Fibroblast of mammary gland (primary cell): ENCODE measurements around the gene WDR7.

Experiments
- DNase-seq: peaks from one replicate; pipeline ENCODE4 v3.0.0-alpha.2; 2010; ENCODE audit warnings: low read depth
- H3K4me3 ChIP-seq: 2 replicates; pipeline ENCODE4 v1.5.1; 2011; ENCODE audit warnings: low read depth, mild to moderate bottlenecking, low read length, moderate library complexity; ENCODE audit not compliant: control insufficient read depth
- TF ChIP-seq, protein P1 (sequence below): conservative IDR thresholded peaks from 2 replicates; pipeline ENCODE4 v1.5.1; 2011; ENCODE audit warnings: low read depth, low read length, inconsistent platforms; ENCODE audit not compliant: control insufficient read depth, insufficient read depth

WDR7 gene

DNA sequence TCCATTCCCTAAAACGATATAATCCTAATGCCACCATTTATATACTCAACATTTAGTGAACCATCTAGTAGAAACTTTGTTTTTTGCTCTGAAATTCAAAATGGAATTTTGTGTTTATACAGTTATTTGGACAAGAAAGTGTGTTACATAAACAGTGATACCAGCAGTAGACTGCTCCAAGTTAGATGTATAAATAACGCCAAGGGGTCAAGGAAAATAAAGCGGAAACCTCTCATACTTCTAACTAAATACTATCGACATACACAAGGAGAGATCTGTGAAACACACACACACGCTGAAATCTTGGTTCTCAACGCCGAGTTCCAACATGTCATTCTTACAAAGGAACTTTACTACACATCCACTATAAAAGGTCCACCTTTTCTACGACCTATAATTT, 14.0 kb upstream of the WDR7 start:
- H3K4me3 ChIP-seq = peak overlapping the region; percentile 98
- TF ChIP-seq, protein P1, sequence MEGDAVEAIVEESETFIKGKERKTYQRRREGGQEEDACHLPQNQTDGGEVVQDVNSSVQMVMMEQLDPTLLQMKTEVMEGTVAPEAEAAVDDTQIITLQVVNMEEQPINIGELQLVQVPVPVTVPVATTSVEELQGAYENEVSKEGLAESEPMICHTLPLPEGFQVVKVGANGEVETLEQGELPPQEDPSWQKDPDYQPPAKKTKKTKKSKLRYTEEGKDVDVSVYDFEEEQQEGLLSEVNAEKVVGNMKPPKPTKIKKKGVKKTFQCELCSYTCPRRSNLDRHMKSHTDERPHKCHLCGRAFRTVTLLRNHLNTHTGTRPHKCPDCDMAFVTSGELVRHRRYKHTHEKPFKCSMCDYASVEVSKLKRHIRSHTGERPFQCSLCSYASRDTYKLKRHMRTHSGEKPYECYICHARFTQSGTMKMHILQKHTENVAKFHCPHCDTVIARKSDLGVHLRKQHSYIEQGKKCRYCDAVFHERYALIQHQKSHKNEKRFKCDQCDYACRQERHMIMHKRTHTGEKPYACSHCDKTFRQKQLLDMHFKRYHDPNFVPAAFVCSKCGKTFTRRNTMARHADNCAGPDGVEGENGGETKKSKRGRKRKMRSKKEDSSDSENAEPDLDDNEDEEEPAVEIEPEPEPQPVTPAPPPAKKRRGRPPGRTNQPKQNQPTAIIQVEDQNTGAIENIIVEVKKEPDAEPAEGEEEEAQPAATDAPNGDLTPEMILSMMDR = no peak
- DNase-seq = no peak

- DNase-seq = no peak
- TF ChIP-seq, protein P1 = no peak
- H3K4me3 ChIP-seq = peak overlapping the region; percentile 98
Measured at GRCh38 chr18:56637711-56638231, 13.4 kb upstream of the WDR7 start.

DNA sequence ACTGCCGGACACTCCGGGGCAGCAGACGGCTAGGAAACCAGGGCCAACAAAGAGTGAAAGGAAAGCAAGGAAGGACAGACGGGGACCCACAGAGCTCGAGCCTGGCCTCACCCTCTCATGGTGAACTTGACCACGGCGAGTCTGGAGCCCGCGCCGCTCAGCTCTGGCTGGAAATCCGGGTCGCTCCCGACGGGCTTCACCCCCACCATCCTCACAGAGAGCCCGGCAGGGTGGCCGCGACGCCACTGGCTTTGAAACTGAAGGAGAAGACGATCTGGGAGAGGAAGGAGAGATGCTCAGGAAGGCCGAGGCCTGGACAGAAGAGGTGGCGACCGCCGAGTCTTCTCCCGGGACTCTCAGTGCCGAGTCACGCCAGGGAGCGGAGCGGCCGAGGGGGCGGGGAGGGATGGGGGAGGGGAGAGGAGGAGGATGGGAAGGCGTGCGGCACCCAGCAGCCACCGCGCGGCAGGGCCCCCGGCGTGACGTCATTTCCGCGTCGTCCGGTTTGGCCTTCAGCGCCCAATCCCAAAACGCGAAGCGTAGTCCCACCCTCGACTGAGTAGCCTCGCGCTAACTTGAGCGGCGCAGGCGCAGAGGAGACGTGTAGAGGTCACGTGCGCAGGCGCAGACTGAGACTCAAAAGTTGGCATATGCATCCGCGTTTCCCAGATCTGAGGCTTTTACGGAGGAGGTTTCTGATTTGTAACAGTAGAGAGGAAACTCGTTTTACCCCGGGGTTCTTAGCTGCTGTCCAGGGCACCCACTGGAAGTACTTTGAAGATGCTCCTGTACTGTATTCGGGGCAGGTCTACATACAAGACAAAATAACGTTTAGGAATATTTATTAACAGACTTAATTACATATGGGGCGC, 12.7 kb upstream of the WDR7 start, which contains the start of gene TXNL1:
Gene TXNL1, minus strand, starts transcription at position 361 of the 872 bp plus-strand sequence. Its CDS starts 152 bp downstream, at position 209.
- TF ChIP-seq, protein P1 = no peak
- DNase-seq = peak; percentile 99
- peak within 1 kb of the TSS; percentile 98 for H3K4me3 ChIP-seq

DNA sequence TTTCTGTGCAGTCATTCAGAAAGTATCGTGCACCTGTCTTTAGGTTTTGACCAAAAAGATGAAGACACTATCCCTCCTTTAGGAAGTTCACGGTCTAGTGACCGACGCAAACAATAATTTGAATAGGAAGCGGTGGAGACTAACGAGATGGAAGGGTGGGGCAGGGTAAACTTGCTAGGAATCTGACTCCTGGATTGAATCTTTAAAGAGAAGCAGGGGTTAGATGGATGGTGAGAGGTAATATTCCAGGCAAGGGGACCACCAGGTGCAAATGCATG, 12.1 kb upstream of the WDR7 start:
- no peak for DNase-seq
- TF ChIP-seq, protein P1 = no peak

DNA sequence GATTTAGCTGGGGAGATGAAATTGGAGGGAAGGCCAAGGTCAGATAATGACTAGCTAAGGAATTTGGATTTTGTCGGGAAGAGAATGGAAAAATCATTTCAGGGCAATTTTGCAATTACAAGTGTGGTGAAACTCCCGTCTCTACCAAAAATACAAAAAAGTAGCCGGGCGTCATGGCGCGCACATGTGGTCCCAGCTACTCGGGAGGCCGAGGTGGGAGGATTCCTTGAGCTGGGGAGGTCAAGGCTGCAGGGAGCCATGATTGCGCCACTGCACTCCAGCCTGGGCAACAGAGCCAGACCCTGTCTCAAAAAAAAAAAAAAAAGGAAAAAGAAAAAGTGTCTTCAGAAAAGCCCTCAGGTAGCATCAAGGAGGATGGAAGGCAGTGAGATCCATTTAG, 11.6 kb upstream of the WDR7 start:
- H3K4me3 ChIP-seq = no peak overlapping the region
- DNase-seq = no peak
- TF ChIP-seq, protein P1 = no peak

More for the DNA sequence above, 12.1 kb upstream of the WDR7 start:
- peak overlapping the region; percentile 98 for H3K4me3 ChIP-seq

DNA sequence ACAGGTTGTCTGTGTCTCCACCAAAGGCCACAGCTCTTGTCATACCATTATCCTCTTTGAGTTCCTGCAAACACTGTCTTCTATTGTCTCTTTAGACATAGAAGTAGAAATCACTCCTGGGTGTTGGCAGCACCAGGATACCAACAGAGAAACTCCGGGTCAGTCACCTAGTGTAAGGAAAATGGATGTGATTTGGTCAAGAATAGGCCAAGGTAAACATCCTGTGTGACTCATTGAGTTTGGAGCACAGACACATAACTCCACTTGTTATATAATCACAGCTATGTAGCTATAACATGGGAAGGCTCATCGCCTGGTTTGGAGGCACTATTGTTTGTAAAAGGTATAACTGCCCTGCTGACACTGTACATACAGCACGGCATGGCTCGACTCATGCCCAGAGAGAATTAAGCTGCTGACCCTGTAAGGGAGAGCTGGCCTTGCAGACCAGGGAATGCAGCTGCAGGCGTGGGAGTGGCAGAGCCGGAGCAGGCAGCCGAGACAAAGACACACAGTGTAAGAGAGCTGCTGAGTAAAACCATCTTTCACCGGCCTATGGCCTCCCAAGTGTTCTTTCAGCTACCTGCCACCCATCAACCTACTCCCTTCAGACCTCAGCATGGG, 9.3 kb upstream of the WDR7 start:
- TF ChIP-seq, protein P1 = no peak
- DNase-seq = peak; percentile 63
- no peak overlapping the region for H3K4me3 ChIP-seq
